OCI-LY3 (cell line): ENCODE measurements around the gene MYOD1.

Source experiments
- H2AFZ ChIP-seq: fragments of 200-600, 300-600 bp; shearing (Covaris generic); 2 replicates; pipeline ENCODE4 v1.6.0; 2014; ENCODE audit warnings: antibody characterized with exemption, low read depth, low read length
- H3K27ac ChIP-seq: fragments of 200-600, 300-600 bp; sonication (generic); 2 replicates; pipeline ENCODE4 v1.5.1; 2014; ENCODE audit warnings: mild to moderate bottlenecking, low read length, moderate library complexity, mixed read lengths
- H3K27me3 ChIP-seq: fragments of 200-600, 300-600 bp; sonication (generic); 2 replicates; pipeline ENCODE4 v1.6.1; 2014; ENCODE audit warnings: low read depth, low read length, mixed read lengths
- H3K36me3 ChIP-seq: fragments of 200-600, 300-600 bp; sonication (generic); replicated peaks from 2 replicates; pipeline ENCODE3; 2014; ENCODE audit warnings: low read depth, low read length, mixed read lengths
- H3K4me1 ChIP-seq: fragments of 300-600, 200-600 bp; sonication (generic); 2 replicates; pipeline ENCODE4 v1.6.1; 2014; ENCODE audit warnings: low read length, mixed read lengths
- H3K4me2 ChIP-seq: fragments of 200-600, 300-600 bp; sonication (generic); 2 replicates; pipeline ENCODE4 v1.6.1; 2014; ENCODE audit warnings: low read length, mixed read lengths
- H3K4me3 ChIP-seq: fragments of 300-600, 200-600 bp; sonication (generic); 2 replicates; pipeline ENCODE4 v1.5.1; 2014; ENCODE audit warnings: antibody characterized with exemption, mild to moderate bottlenecking, low read length, moderate library complexity
- H3K79me2 ChIP-seq: fragments of 300-600, 200-600 bp; shearing (Covaris generic); 2 replicates; pipeline ENCODE4 v1.6.1; 2014; ENCODE audit warnings: mild to moderate bottlenecking, low read length, mixed read lengths
- H3K9ac ChIP-seq: fragments of 300-600, 200-600 bp; shearing (Covaris generic); 2 replicates; pipeline ENCODE4 v1.6.0; 2014; ENCODE audit warnings: mild to moderate bottlenecking, low read length, moderate library complexity
- H3K9me3 ChIP-seq: fragments of 200-600, 300-600 bp; shearing (Covaris generic); 2 replicates; pipeline ENCODE4 v1.6.1; 2014; ENCODE audit warnings: low read length, mixed read lengths; ENCODE audit not compliant: insufficient read depth
- H4K20me1 ChIP-seq: fragments of 200-600, 300-600 bp; sonication (generic); 2 replicates; pipeline ENCODE4 v1.6.1; 2016; ENCODE audit warnings: low read length, mixed read lengths; ENCODE audit not compliant: insufficient read depth
- EZH2phosphoT487 ChIP-seq: fragments of 200-600 bp; shearing (Covaris generic); IDR thresholded peaks from 2 replicates; pipeline ENCODE4 v1.6.1; 2018; ENCODE audit warnings: antibody characterized with exemption, mixed run types, low read depth
- TF ChIP-seq, protein P1 (sequence below): fragments of 200-600, 300-600 bp; sonication (generic); IDR thresholded peaks from 2 replicates; pipeline ENCODE4 v1.5.1; 2014; ENCODE audit warnings: antibody characterized with exemption, low read length, low read depth

MYOD1 gene

DNA sequence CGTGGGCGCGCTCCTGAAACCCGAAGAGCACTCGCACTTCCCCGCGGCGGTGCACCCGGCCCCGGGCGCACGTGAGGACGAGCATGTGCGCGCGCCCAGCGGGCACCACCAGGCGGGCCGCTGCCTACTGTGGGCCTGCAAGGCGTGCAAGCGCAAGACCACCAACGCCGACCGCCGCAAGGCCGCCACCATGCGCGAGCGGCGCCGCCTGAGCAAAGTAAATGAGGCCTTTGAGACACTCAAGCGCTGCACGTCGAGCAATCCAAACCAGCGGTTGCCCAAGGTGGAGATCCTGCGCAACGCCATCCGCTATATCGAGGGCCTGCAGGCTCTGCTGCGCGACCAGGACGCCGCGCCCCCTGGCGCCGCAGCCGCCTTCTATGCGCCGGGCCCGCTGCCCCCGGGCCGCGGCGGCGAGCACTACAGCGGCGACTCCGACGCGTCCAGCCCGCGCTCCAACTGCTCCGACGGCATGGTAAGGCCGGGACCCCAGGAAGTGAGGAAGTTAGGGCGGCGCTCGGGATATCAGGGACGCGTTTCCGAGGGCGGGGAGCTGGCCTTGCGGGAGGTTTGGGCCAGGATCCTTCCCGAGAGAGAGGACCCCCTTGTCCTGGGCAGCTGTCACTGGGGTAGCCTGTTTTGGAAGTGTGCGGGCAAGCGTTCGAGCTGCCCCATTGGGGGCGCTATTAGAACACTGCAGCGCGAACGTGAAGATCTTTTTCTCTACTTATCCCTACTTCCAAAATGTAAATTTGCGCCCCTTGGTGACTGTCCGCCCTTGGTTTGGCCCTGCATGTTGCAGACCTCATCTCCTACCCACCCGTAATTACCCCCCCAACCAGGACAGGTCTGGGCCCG is 796 bp downstream of the MYOD1 start:
- H3K4me2 ChIP-seq = no peak overlapping the region
- TF ChIP-seq, protein P1, sequence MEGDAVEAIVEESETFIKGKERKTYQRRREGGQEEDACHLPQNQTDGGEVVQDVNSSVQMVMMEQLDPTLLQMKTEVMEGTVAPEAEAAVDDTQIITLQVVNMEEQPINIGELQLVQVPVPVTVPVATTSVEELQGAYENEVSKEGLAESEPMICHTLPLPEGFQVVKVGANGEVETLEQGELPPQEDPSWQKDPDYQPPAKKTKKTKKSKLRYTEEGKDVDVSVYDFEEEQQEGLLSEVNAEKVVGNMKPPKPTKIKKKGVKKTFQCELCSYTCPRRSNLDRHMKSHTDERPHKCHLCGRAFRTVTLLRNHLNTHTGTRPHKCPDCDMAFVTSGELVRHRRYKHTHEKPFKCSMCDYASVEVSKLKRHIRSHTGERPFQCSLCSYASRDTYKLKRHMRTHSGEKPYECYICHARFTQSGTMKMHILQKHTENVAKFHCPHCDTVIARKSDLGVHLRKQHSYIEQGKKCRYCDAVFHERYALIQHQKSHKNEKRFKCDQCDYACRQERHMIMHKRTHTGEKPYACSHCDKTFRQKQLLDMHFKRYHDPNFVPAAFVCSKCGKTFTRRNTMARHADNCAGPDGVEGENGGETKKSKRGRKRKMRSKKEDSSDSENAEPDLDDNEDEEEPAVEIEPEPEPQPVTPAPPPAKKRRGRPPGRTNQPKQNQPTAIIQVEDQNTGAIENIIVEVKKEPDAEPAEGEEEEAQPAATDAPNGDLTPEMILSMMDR = no peak
- no peak for TF ChIP-seq EZH2phosphoT487
- H3K79me2 ChIP-seq = no peaks in the 10 kb centered on the region
- H3K36me3 ChIP-seq = no peaks in the 10 kb centered on the region
- H3K4me1 ChIP-seq = no peaks in the 10 kb centered on the region
- peaks cover 27% of the 10 kb centered on the region for H3K27me3 ChIP-seq
- no peak overlapping the region for H3K27ac ChIP-seq
- no peak overlapping the region for H3K4me3 ChIP-seq
- no peaks in the 10 kb centered on the region for H3K9me3 ChIP-seq
- no peaks in the 10 kb centered on the region for H4K20me1 ChIP-seq
- H2AFZ ChIP-seq = no peak overlapping the region
- H3K9ac ChIP-seq = no peak overlapping the region

GRCh38 chr11:17720796-17721171 is 1.4 kb downstream of the MYOD1 start:
- H3K9me3 ChIP-seq = no peaks in the 10 kb centered on the region
- TF ChIP-seq, protein P1 = no peak
- no peak for TF ChIP-seq EZH2phosphoT487
- no peak overlapping the region for H3K27ac ChIP-seq
- no peaks in the 10 kb centered on the region for H3K79me2 ChIP-seq
- H3K4me3 ChIP-seq = no peak overlapping the region
- H4K20me1 ChIP-seq = no peaks in the 10 kb centered on the region
- no peaks in the 10 kb centered on the region for H3K36me3 ChIP-seq
- H2AFZ ChIP-seq = no peak overlapping the region
- peaks cover 25% of the 10 kb centered on the region for H3K27me3 ChIP-seq
- no peaks in the 10 kb centered on the region for H3K4me1 ChIP-seq
- H3K9ac ChIP-seq = no peak overlapping the region
- no peak overlapping the region for H3K4me2 ChIP-seq

DNA sequence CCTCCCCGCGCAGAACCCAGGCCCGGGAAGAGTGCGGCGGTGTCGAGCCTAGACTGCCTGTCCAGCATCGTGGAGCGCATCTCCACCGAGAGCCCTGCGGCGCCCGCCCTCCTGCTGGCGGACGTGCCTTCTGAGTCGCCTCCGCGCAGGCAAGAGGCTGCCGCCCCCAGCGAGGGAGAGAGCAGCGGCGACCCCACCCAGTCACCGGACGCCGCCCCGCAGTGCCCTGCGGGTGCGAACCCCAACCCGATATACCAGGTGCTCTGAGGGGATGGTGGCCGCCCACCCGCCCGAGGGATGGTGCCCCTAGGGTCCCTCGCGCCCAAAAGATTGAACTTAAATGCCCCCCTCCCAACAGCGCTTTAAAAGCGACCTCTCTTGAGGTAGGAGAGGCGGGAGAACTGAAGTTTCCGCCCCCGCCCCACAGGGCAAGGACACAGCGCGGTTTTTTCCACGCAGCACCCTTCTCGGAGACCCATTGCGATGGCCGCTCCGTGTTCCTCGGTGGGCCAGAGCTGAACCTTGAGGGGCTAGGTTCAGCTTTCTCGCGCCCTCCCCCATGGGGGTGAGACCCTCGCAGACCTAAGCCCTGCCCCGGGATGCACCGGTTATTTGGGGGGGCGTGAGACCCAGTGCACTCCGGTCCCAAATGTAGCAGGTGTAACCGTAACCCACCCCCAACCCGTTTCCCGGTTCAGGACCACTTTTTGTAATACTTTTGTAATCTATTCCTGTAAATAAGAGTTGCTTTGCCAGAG is 2.0 kb downstream of the MYOD1 start:
- no peak overlapping the region for H3K4me2 ChIP-seq
- H4K20me1 ChIP-seq = no peaks in the 10 kb centered on the region
- no peaks in the 10 kb centered on the region for H3K36me3 ChIP-seq
- H3K79me2 ChIP-seq = no peaks in the 10 kb centered on the region
- H3K4me1 ChIP-seq = no peaks in the 10 kb centered on the region
- H3K27ac ChIP-seq = no peak overlapping the region
- no peak overlapping the region for H3K9ac ChIP-seq
- H3K9me3 ChIP-seq = no peaks in the 10 kb centered on the region
- no peak overlapping the region for H2AFZ ChIP-seq
- H3K4me3 ChIP-seq = no peak overlapping the region
- H3K27me3 ChIP-seq = peaks cover 20% of the 10 kb centered on the region
- TF ChIP-seq, protein P1 = no peak

DNA sequence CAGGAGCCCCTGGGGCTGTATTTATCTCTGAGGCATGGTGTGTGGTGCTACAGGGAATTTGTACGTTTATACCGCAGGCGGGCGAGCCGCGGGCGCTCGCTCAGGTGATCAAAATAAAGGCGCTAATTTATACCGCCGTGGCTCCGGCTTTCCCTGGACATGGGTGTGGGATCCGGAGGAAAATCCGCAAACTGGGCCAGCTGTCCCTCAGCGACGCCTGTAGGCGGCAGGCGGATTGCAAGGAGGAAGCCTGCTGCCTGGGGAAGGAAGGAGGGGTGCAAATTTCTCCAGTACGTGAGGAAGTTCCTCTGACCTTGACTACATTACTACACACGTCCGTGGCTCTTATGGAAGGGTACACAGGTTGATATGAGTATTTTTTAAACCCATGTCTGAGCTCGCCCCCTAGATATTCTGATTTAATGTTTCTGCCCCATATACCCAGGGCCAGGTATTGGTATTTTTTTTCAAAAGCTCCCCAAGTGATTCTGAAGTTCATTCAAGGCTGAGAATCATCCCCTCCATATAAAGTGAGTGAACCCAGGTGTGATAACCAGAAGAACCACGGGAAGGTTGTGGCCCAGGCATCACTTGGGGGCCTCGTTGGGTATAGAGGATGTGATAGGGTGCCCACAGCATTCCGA is 2.8 kb downstream of the MYOD1 start:
- no peak overlapping the region for H2AFZ ChIP-seq
- H3K27me3 ChIP-seq = peaks cover 18% of the 10 kb centered on the region
- no peak overlapping the region for H3K9ac ChIP-seq
- H3K4me3 ChIP-seq = no peak overlapping the region
- H3K79me2 ChIP-seq = no peaks in the 10 kb centered on the region
- H3K27ac ChIP-seq = no peak overlapping the region
- H4K20me1 ChIP-seq = no peaks in the 10 kb centered on the region
- H3K4me1 ChIP-seq = no peaks in the 10 kb centered on the region
- no peak overlapping the region for H3K4me2 ChIP-seq
- no peak for TF ChIP-seq EZH2phosphoT487
- TF ChIP-seq, protein P1 = no peak
- no peaks in the 10 kb centered on the region for H3K9me3 ChIP-seq
- no peaks in the 10 kb centered on the region for H3K36me3 ChIP-seq
